ENCODE data around the gene NECTIN2.
"Not testable (repeated sequence)": the region's sequence is repeated elsewhere in the genome, so short reads cannot be mapped to it uniquely, and the experiment has no call there.

Gene NECTIN2

DNA sequence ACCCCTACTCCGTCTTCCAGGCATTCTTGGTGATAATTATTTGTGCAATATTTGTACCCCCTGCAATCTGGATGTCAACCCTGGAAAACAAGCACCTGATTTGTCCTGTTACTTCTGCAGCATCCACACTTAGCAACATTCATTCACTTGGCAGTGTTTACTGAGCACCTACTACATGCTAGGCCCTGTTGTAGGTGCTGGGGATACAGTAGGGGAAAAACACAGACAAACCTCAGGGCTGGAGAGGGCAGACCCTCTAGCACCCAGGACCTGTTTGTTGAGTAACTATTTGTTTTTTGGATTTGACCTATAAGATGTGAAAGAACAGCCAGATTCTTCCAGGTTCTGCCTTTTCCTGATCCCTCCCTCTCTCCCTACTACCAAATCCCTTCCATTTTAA is 9.5 kb downstream of the NECTIN2 start:
- DNase-seq, result no peak

DNA sequence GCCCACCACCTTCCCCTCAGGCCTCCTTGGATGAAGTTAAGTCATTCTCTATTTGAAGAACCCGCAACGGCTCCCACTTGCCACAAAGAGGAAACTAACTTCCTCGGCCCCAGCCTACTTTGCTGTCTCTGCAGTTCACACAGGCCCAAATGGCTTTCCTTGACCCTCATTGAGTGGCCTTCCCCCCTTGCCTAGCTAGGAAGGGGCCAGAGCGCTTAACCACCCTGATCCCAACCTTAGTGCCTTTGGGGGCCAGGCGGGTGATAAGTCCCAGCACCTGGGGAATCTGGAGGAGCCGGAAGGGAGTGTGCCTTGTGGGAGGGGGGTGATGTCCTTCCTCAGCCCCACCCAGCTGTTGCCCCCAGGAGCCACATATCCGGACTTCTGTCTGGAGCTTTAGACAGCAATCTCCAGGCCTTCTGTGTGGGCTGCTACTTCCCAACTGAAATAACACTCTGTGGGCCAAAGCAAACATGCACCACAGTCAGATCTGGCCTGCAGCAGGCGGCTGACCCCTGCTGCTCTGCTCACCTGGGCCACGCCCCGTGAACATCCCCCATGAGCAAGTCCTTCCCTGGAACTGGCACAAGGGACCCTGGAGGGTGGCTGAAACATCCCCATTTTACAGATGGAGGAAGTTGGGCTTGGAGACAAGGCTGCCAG is 10.5 kb downstream of the NECTIN2 start:
- DNase-seq, result no peak

DNA sequence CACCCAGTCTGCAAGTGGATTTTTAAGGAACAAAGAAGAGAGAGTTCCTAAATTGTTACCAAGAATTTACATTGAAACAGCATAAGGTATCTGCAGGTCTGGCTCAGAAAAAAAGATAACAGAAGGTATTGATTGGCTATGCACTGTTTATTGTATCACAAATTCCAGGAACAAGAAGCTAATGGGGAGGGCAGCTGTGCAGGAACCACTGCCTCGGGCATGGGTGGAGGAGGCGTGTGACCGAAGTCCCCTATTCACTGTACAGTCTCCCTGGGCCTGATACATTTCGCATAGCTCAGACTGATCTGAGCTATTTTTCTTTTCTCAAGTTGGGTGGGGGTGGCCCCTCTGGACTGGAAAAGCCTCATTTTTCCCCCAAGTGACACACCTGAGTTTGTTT is 11.7 kb downstream of the NECTIN2 start:
- DNase-seq, result no peak

DNA sequence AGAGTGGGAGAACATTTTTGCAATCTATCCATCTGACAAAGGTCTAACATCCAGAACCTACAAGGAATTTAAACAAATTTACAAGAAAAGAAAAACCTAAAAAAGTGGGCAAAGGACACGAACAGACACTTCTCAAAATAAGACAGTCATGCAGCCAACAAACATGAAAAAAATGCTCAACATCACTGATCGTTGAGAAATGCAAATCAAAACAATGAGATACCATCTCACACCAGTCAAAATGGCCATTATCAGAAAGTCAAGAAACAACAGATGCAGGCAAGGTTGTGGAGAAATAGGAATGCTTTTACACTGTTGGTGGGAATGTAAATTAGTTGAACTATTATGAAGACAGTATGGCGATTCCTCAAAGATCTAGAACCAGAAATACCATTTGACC is 15.5 kb downstream of the NECTIN2 start:
- not testable (repeated sequence) for DNase-seq

DNA sequence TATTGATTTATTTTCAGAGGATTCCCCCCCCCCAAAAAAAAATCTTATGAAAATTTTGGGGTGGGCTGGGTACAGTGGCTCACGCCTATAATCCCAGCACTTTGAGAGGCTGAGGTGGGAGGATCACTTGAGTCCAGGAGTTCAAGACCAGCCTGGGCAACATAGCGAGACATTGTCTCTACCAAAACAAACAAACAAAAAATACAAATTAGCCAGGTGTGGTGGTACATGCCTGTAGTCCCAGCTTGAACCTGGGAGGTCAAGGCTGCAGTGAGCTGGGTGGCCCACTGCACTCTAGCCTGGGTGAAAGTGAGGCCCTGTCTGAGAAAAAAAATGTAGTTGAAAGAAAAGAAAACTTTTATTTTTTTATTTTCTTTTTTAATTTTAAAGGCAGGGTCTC is 17.9 kb downstream of the NECTIN2 start:
- DNase-seq, result no peak

DNA sequence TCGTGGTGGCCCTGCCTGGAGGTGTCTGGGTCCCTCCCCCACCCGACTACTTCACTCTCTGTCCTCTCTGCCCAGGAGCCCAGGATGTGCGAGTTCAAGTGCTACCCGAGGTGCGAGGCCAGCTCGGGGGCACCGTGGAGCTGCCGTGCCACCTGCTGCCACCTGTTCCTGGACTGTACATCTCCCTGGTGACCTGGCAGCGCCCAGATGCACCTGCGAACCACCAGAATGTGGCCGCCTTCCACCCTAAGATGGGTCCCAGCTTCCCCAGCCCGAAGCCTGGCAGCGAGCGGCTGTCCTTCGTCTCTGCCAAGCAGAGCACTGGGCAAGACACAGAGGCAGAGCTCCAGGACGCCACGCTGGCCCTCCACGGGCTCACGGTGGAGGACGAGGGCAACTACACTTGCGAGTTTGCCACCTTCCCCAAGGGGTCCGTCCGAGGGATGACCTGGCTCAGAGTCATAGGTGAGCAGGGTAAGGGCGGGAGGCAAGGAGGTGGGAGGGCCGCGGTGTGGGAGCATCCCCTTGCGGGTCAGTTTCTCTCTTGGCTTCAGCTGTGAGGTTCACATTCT is 19.2 kb downstream of the NECTIN2 start:
- DNase-seq, result no peak

DNA sequence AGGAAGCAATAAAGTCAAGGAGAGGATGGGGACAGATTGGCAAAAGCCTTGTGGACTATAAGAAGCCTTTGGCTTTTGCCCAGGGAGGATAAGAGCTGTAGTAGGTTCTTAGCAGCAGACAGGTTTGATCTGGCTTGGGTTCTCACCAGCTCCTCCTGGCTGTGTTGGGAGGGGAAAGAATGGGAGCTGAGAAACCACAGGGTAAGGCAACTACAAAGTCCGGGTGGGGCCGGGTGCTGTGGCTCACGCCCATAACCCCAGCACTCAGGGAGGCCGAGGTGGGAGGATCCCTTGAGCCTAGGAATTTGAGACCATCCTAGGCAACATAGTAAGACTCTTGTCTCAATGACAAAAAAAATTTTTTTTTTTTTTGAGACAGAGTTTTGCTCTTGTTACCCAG is 20.6 kb downstream of the NECTIN2 start:
- DNase-seq, result no peak

DNA sequence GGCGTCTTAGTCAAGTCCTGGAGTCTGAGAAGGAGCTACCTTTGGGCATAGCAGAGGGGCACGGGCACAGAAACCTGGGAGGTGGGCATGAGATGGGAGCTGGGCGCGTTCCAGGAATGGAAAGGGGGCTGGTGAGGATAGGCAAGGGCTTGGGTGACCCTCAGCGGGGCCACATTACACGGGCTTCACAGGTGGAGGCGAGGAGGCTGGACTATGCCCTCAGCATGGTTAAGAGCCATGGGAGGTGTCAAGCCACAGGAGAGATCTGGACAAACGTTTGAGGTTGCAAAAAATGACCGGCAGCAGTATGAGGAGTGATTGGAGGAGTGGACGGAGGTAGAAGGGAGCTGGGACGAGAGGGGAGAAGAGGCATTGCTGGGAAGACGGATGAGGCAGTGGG is 21.5 kb downstream of the NECTIN2 start:
- DNase-seq, result no peak

DNA sequence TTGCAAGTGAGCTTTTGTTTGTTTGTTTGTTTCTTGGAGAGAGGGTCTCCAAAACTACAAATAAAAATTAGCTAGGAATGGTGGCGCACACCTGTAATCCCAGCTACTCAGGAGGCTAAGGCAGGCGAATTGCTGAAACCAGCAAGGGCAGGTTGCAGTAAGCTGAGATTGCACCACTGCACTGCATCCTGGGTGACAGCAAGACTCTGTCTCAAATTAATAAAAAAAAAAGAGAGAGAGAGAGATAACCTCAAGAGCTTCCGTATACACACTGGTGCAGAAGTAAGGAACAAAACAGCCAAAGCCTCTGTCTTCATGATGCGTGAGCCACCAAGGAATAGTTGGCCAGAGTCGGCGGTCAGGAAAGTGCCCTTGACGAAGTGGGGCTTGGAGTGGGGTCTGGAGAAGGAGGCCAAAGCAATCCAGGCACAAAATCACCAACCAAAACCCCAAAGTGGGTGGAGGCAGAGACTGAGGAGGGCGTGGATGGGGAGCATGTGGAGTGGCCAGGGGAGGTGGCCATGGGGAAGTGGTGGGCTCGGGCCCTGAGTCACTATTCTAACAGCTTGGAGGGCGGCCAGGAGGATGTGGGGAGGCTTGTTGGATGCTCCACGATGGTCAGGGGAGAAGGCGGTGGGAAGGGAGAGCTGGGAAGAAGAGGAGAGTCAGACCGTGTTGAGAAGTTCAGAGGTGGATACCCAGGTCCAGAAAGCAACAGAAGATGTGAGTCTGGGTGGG is 23.8 kb downstream of the NECTIN2 start:
- DNase-seq, result no peak

DNA sequence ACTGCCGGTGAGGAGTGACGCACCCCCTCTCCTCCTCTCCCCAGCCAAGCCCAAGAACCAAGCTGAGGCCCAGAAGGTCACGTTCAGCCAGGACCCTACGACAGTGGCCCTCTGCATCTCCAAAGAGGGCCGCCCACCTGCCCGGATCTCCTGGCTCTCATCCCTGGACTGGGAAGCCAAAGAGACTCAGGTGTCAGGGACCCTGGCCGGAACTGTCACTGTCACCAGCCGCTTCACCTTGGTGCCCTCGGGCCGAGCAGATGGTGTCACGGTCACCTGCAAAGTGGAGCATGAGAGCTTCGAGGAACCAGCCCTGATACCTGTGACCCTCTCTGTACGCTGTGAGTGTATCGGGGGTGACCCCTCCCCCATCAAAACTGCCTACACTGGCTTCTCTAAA is 25.7 kb downstream of the NECTIN2 start:
- no peak for DNase-seq

DNA sequence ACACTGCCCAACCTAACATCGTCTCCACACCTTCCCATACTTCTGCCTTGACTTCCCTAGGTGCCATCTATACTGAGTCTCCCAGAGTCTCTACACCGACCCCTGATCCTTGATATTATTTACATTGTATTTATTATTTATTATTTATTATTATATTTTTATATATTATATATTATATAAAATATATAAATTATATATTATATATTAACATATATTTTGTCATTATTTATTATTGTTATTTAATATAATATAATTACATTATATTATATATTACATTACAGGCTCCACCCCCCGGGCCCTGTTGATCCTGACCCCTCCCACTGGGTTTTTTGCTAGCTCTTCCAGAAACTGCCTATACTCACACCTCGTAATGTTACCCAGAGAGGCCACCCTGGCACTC is 26.6 kb downstream of the NECTIN2 start:
- no peak for DNase-seq

DNA sequence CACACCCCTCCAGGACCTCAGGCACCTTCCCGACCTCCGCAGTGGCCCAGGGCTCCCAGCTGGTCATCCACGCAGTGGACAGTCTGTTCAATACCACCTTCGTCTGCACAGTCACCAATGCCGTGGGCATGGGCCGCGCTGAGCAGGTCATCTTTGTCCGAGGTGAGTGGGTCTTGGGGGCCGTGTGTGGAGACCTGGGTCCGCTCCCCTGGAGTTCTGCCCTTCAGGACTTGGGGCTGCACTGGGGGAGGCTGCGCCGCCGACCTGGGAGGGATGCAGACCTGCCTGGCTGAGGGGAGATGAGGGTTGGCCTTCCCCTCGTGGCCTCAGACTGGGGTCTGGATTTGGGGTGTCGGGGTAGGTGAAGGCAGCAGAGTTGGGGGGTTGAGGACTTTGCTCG is 28.2 kb downstream of the NECTIN2 start:
- no peak for DNase-seq

DNA sequence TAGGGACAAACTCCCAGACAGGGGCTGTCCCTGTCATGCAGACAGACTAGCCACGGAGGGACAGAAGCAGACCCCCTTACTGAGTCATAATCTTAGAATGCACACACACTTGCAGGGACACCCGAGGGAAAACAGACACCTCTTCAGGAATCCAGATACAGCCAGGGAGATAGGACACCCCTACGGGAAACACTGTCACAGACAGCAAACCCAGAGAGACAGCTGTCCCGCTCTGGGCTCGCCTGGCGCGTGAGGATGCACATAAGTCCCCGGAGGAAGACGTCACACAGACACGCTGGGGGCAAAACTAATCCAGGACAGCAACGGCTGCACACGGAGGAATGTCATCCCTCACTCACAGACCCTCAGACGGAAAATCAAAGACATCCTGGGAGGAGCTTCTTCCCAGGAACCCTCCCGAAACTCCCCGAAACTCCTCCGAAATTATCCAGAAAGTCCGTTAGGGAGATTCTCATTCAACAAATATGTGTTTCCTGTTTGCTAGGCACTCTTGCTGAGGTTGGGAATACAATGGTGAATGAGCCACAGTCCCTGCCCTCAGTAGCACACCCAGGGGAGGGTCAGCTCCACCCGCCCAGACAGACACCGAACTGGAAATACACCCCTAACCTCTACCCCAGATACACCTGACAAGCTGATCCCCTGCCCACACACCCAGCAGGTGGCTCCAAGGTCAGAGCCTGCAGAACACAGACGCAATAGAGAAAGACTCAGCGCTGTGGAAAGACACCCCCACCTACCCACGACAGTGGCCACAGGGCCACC is 29.8 kb downstream of the NECTIN2 start:
- DNase-seq, result no peak

DNA sequence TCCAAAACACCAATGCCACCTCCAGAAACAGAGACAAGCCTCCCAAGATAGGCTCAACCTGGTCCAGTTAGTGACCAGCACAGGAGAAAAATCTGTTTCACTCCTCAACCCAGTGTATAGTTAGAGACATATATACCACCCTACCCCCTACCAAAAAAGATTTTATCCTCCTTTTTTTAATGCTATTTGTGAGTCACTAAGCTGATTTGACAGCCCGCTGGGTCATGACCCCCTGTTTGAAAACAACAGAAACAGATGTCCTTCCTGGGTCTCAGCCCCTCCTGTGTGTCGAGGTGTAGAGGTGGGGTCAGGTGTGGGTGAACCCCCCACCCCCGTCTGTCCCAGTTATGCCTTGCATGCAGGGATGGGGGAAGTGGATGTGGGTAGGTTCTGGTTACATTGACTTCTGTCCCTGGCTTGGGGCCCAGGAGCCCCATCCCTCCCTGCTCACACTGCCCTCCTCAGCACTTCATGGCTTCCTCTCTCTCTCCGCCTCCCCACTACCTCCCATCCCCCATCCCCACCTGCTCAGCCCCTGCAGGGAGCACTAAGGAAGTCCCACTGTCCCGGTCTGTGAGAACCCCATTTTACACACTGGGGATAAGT is 30.9 kb downstream of the NECTIN2 start:
- no peak for DNase-seq

DNA sequence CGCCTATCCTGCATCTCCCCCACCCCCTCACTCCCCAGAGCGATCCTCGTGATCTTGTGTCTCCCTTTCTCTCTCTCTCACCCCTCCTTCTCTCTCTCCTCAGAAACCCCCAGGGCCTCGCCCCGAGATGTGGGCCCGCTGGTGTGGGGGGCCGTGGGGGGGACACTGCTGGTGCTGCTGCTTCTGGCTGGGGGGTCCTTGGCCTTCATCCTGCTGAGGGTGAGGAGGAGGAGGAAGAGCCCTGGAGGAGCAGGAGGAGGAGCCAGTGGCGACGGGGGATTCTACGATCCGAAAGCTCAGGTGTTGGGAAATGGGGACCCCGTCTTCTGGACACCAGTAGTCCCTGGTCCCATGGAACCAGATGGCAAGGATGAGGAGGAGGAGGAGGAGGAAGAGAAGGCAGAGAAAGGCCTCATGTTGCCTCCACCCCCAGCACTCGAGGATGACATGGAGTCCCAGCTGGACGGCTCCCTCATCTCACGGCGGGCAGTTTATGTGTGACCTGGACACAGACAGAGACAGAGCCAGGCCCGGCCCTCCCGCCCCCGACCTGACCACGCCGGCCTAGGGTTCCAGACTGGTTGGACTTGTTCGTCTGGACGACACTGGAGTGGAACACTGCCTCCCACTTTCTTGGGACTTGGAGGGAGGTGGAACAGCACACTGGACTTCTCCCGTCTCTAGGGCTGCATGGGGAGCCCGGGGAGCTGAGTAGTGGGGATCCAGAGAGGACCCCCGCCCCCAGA is 32.2 kb downstream of the NECTIN2 start:
- DNase-seq, result no peak

DNA sequence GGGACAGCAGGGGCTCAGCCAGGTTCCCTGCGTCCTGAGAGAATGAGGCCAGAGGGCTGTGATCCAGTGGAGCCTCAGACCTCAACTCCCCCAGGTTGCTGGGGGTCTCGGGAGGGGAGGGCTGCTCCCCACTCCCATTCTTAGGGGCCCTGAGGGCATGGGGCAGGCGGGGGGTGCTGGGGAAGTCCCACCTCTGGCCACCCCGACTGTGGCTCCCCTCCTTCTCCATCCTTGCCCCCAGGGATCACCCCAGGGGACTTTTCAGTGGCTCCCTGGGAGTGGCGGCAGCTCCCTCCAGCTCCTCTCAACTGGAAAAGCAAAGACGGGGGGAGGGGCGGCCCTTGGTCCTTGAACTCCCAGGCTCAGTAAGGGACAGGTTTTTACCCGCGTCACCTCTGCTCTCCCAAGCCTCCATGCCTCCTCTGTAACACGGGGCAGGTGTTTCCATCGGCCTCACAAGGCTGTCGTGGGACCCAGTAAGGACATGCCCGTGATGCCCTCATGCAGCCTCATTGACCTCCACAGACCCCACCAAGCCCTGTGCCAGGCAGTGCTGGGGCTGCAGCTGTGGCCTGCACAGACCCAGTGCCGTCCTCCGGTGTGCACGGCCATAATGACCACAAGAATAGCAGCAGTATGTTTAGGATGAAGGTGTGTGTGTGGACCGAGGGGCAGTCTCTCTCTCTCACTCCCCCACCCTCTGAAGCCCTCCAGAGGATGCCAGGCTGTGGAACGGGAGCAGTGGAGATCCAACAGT is 33.4 kb downstream of the NECTIN2 start:
- no peak for DNase-seq

DNA sequence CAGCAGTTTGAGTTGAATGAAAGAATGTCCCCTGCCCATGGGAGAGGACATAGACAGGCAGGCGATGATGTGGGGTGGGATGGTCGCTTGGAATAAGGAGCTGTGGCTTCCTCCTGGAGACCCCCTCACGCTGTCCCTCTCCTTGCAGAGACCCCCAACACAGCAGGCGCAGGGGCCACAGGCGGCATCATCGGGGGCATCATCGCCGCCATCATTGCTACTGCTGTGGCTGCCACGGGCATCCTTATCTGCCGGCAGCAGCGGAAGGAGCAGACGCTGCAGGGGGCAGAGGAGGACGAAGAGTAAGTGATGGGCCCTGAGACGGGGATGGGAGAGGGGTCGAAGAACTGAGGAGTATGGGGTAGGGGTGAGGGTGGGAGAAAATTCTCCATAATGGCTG is 36.0 kb downstream of the NECTIN2 start:
- DNase-seq, result no peak

DNA sequence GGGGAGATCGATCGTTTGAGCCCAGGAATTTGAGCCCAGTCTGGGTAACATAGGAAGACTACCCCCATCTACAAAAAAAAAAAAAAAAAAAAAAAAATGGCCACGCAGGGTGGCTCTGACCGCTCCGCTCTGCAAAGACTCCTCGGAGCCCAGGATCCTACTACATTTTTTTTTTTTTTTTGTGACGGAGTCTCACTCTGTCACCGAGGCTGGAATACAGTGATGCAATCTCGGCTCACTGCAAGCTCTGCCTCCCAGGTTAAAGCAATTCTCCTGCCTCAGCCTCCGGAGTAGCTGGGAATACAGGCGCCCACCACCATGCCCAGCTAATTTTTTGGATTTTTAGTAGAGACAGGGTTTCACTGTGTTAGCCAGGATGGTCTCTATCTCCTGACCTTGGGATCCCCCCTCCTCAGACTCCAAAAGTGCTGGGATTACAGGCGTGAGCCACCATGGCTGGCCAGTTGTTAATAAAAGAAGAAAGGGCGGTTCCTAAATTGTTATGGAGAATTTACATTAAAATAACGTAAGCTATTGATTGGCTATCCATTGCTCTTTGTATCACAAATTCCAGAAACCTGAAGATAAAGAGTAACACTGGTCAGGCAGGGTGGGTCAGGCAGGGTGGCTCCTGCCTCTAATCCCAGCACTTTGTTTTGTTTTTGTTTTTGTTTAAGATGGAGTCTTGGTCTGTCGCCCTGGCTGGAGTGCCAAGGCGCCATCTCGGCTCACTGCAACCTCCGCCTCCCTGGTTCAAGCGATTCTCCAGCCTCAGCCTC is 36.7 kb downstream of the NECTIN2 start:
- not testable (repeated sequence) for DNase-seq

DNA sequence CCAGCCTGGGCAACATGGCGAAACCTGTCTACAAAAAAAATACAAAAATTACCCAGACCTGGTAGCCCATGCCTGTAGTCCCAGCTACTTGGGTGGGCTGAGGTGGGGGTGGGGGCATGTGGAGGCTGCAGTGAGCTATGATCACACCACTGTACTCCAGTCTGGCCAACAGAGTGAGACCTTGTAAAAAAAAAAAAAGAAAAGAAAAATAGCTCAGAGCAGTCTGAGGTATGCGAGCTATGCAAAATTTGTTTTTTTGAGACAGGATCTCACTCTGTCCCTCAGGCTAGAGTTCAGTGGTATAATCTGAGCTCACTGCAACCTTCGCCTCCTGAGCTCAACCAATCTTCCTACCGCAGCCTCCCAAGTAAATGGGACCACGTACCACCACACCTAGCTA is 37.8 kb downstream of the NECTIN2 start:
- DNase-seq, result no peak

DNA sequence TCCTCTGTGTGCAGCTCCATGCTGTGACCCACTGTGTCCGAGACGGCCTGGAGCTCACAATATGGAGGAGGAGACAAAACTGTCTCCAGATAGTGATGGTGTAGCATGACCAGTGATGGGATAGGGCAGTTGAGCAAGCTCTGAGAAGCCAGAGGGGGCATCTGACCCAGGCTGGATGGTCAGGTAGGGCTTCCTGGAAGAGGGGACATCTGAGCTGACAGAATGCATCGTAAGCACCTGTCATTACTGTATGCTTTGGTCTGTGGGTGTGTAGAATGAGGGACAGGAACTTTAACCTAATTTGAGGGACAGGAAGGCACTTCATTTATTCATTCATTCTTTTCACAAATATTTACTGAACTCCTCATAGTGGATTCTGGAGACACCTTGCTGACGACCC is 38.5 kb downstream of the NECTIN2 start:
- no peak for DNase-seq

DNA sequence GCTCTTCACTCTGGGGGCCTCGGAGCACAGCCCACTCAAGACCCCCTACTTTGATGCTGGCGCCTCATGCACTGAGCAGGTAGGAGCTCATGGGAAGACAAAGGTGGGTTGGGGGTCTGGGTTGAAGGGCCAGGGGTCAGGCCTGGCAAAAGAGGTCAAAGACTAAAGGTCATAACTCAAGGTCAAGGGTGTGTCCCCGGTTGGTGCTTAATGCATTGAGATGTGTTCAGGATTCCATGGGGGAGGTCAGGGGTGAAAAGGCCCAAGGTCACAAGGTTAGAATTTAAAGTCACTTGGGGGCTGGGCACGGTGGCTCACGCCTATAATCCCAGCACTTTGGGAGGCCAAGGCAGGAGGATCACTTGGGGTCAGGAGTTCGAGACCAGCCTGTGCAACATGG is 40.0 kb downstream of the NECTIN2 start:
- no peak for DNase-seq
